Fibroblast of lung (primary cell): ENCODE results near the gene MTFP1. TPM values are rescaled to one million over a fixed set of nuclear protein-coding genes. Genes with fewer than 3 reads are reported as not detected.

Source experiments
- DNase-seq, 2 donors: peaks; one replicate each; pipeline versions ENCODE4 v3.0.0 to v3.0.0-alpha.2; 2010; ENCODE audit warnings: low read depth in 2 of 2
- H2AFZ ChIP-seq: 2 replicates; pipeline ENCODE4 v1.5.1; 2012; ENCODE audit warnings: low read length, control low read depth, inconsistent platforms
- H3K27ac ChIP-seq: 2 replicates; pipeline ENCODE4 v1.5.1; 2011; ENCODE audit warnings: low read length, control low read depth; ENCODE audit not compliant: insufficient read depth
- H3K27me3 ChIP-seq: 2 replicates; pipeline ENCODE4 v1.5.1; 2011; ENCODE audit warnings: mild to moderate bottlenecking, low read length; ENCODE audit not compliant: control insufficient read depth, insufficient read depth
- H3K36me3 ChIP-seq: 2 replicates; pipeline ENCODE4 v1.5.1; 2011; ENCODE audit warnings: low read length; ENCODE audit not compliant: control insufficient read depth, insufficient read depth
- H3K4me1 ChIP-seq: 2 replicates; pipeline ENCODE4 v1.5.1; 2011; ENCODE audit warnings: low read length; ENCODE audit not compliant: control insufficient read depth, insufficient read depth; ENCODE audit errors: extremely low read depth
- H3K4me2 ChIP-seq: 2 replicates; pipeline ENCODE4 v1.5.1; 2011; ENCODE audit warnings: low read length, control low read depth; ENCODE audit not compliant: insufficient read depth; ENCODE audit errors: extremely low read depth
- H3K4me3 ChIP-seq, 4 experiments: fragments of 200-600 bp in 1 of 4; sonication (generic) in 1 of 4; replicated peaks in 1 of 4; 2 replicates each; pipeline ENCODE4 v1.5.1; 2011 to 2016; ENCODE audit warnings: low read length in 4 of 4, low read depth in 3 of 4, mild to moderate bottlenecking in 3 of 4, control low read depth in 2 of 4, inconsistent platforms in 1 of 4, mixed read lengths in 1 of 4; ENCODE audit not compliant: insufficient read depth in 1 of 4; ENCODE audit errors: control extremely low read depth in 1 of 4
- H3K79me2 ChIP-seq: 2 replicates; pipeline ENCODE4 v1.5.1; 2012; ENCODE audit warnings: mild to moderate bottlenecking, low read length, inconsistent platforms; ENCODE audit not compliant: control insufficient read depth, insufficient read depth
- H3K9ac ChIP-seq: 2 replicates; pipeline ENCODE4 v1.5.1; 2011; ENCODE audit warnings: mild to moderate bottlenecking, low read length, control low read depth; ENCODE audit not compliant: insufficient read depth
- H3K9me3 ChIP-seq: 2 replicates; pipeline ENCODE4 v1.5.1; 2012; ENCODE audit warnings: low read depth, low read length; ENCODE audit not compliant: control insufficient read depth, insufficient read depth
- H4K20me1 ChIP-seq: 2 replicates; pipeline ENCODE4 v1.5.1; 2011; ENCODE audit warnings: low read length; ENCODE audit not compliant: control insufficient read depth, insufficient read depth; ENCODE audit errors: extremely low read depth
- CTCF ChIP-seq, 2 donors: IDR thresholded peaks in 1 of 2; conservative IDR thresholded peaks in 1 of 2; 1 replicate in 1 of 2; 2 replicates in 1 of 2; pipeline ENCODE4 v1.5.1; 2011 to 2012; ENCODE audit warnings: low read length in 2 of 2, control low read depth in 1 of 2, inconsistent platforms in 1 of 2, low read depth in 1 of 2, mild to moderate bottlenecking in 1 of 2
- EZH2 ChIP-seq: IDR thresholded peaks from 2 replicates; pipeline ENCODE4 v1.5.1; 2012; ENCODE audit warnings: low read length, control low read depth, mild to moderate bottlenecking; ENCODE audit errors: missing control alignments
- polyA plus RNA-seq, 2 donors: library from polyadenylated mRNA; depleted of rRNA in 1 of 2; stranded (reverse) in 1 of 2; unstranded in 1 of 2; fragments of >200 nt; gene quantifications; 2 replicates each; pipeline ENCODE4 v1.2.1, GENCODE V29; 2011 to 2012; ENCODE audit warnings: missing spikeins in 1 of 2
- total RNA-seq: library from RNA; depleted of rRNA; stranded (reverse); fragments of >200 nt; gene quantifications from 2 replicates; pipeline ENCODE4 v1.2.1, GENCODE V29; 2014

MTFP1 gene
- total and polyA plus RNA-seq, 2 donors (not counting 1 experiment from before 2014, with no cell fraction given): 2.5 to 3.8 TPM

GRCh38 chr22:30382340-30382739 is 43.2 kb upstream of the MTFP1 start:
- DNase-seq: no peak
- H3K9ac ChIP-seq: no peak overlapping the region
- no peaks in the 10 kb centered on the region for H3K9me3 ChIP-seq
- no peak overlapping the region for H3K27ac ChIP-seq
- H4K20me1 ChIP-seq: no peaks in the 10 kb centered on the region
- no peak for TF ChIP-seq CTCF (conservative IDR thresholded peaks at IDR 0.05 in 1 of 2, IDR thresholded peaks at IDR 0.05 in 1 of 2; ENCODE audit: low read depth in 1 of 2, low read length in 2 of 2)
- H3K79me2 ChIP-seq: no peaks in the 10 kb centered on the region
- no peak overlapping the region for H3K4me2 ChIP-seq
- H3K4me3 ChIP-seq: no peak overlapping the region
- no peaks in the 10 kb centered on the region for H3K27me3 ChIP-seq
- no peak overlapping the region for H2AFZ ChIP-seq
- H3K4me1 ChIP-seq: no peaks in the 10 kb centered on the region
- peaks cover 7% of the 10 kb centered on the region for H3K36me3 ChIP-seq

DNA sequence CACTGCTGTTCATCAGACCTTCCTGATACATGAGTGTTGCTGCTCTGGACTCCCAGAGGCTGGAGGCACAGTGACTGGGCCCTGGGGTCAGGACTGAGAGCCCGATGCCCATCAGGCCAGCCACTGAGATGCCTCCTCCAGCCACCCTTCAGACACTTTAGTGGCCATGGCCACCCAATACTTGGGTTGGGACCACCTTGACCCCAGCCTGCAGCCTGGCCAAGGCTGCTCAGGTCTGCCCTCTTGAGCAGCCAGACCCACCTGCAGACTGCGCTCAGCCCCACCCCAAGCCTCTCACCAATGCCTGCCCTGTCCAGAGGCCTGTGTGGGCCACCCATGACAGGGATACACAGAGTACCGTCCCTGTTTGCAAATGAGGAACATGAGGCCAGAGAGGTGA is 42.5 kb upstream of the MTFP1 start:
- H3K9me3 ChIP-seq: no peaks in the 10 kb centered on the region
- peaks cover 6% of the 10 kb centered on the region for H3K36me3 ChIP-seq
- TF ChIP-seq EZH2 (no peak), CTCF (conservative IDR thresholded peaks at IDR 0.05 in 1 of 2, IDR thresholded peaks at IDR 0.05 in 1 of 2; ENCODE audit: low read depth in 1 of 2, low read length in 2 of 2) (no peak)
- no peak overlapping the region for H3K4me2 ChIP-seq
- H3K4me3 ChIP-seq: no peak overlapping the region
- H3K27me3 ChIP-seq: no peaks in the 10 kb centered on the region
- DNase-seq: no peak
- no peak overlapping the region for H3K9ac ChIP-seq
- no peak overlapping the region for H3K27ac ChIP-seq
- no peaks in the 10 kb centered on the region for H3K79me2 ChIP-seq
- H4K20me1 ChIP-seq: no peaks in the 10 kb centered on the region
- no peak overlapping the region for H2AFZ ChIP-seq
- peaks cover 2% of the 10 kb centered on the region for H3K4me1 ChIP-seq

DNA sequence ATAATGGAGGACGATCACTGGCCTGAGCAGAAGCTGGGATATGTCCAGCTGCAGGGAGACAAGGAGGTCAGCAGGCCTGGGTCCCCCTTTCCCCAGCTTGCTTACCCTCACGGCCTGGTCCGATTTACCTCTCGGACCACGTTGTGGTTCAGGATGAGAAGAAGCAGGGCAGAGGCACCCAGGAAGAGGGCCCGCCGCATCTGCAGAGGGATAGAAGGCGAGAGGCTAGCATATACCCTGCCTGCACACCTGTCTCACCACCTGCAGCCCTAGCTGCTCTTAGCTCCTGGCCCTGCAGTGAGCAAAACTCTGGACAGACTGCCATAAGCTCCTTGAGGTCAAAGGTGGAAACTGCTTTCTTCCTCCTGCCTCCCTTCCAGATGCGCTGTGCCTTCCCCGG is 39.6 kb upstream of the MTFP1 start:
- Histone ChIP-seq H4K20me1 (no peaks in the 10 kb centered on the region), H3K27ac (no peak overlapping the region), H3K4me2 (no peak overlapping the region), H3K9me3 (no peaks in the 10 kb centered on the region), H3K79me2 (no peaks in the 10 kb centered on the region), H2AFZ (no peak overlapping the region), H3K9ac (no peak overlapping the region), H3K4me3 (peak overlapping the region in 1 of 4 experiments; percentile 68), H3K36me3 (peaks cover 5% of the 10 kb centered on the region), H3K27me3 (no peaks in the 10 kb centered on the region), H3K4me1 (peaks cover 2% of the 10 kb centered on the region)
- TF ChIP-seq EZH2 (no peak), CTCF (conservative IDR thresholded peaks at IDR 0.05 in 1 of 2, IDR thresholded peaks at IDR 0.05 in 1 of 2; ENCODE audit: low read depth in 1 of 2, low read length in 2 of 2) (no peak)
- DNase-seq: no peak
